A375 (cell line): ENCODE data around the gene OR8U1. TPM values are rescaled to one million over a fixed set of nuclear protein-coding genes. Genes with fewer than 3 reads are reported as not detected.

Experiments used
- total RNA-seq: library from RNA; depleted of rRNA; stranded (reverse); fragments of >200 nt; shearing (Covaris generic); gene quantifications from 2 replicates; pipeline ENCODE4 v1.2.3, GENCODE V29; 2014; rRNA removed

The OR8U1 gene
- total RNA-seq = not detected in 2 replicates

DNA sequence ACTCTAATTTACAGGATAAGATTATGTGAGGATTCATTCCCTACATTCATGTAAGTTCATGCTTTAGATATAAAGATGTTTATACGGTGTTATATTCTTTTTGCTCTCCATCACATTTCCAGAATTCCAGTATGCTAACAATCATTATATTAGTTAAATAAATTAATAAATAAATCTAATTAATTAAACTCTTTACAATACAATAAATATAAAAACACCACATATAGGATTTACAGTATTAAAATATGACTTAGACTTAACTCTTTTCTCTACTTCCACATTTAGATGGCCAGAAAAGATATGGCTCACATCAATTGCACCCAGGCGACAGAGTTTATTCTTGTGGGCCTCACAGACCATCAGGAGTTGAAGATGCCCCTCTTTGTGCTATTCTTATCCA is at the start of gene OR8U1:
Gene OR8U1 (plus strand): TSS at position 301 of the 400 bp plus-strand sequence. CDS start 0 bp downstream, at position 301.

DNA sequence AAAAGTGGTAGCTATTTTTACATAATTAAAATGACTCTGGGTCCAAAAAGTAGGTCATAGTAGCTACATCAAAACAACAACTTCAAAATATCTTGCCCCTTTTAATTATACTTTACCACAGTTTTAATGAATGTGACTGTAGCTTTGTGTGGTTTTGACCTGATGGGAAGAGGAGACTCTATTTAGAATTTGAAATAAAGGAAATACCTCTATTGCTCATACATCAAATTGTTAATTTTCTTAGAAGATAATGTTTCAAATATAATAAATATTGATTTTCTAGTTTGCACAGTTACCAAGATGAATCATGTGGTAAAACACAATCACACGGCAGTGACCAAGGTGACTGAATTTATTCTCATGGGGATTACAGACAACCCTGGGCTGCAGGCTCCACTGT is 29.7 kb upstream of the OR8U1 start, which contains the start of gene OR8K1:
Gene OR8K1 (plus strand): TSS at position 301 of the 400 bp plus-strand sequence. CDS start 0 bp downstream, at position 301.

GRCh38 chr11:56353991-56354390 is 21.4 kb upstream of the OR8U1 start, which contains the start of gene OR8J1:
Gene OR8J1 (plus strand): TSS chr11:56354291. CDS start chr11:56360247, 5,956 bp downstream.

DNA sequence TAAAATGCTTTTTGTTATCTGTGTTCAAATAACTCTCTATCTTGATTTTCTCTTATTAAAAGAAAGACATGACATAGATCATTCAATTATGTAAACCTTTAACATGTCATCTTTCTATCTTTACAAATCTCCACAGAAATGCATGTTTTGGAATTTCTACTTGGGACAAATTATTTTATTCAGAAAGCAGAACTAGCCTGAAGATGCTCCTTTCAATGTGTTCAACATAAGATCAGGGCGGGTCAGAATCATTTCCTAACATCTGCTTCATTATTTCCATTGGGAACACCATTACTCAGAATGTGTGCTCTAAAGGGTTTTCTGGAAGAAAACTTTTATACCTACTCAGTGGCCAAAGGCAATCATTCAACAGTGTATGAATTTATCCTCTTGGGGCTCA is 37.0 kb downstream of the OR8U1 start, which contains the start of gene OR5AL1:
Gene OR5AL1 (plus strand): TSS at position 301 of the 400 bp plus-strand sequence.

Other genes starting within 250 kb of the OR8U1 start
- gene OR8J3, start 235.4 kb upstream of the OR8U1 start, total RNA-seq = not detected in 2 replicates
- gene OR8K5, start 215.3 kb upstream of the OR8U1 start, total RNA-seq = not detected in 2 replicates
- gene OR5J2, start 199.0 kb upstream of the OR8U1 start, total RNA-seq = not detected in 2 replicates
- not detected in 2 replicates for gene OR5T2, start 141.4 kb upstream of the OR8U1 start, total RNA-seq
- not detected in 2 replicates for gene OR5T3, start 123.4 kb upstream of the OR8U1 start, total RNA-seq
- gene OR5T1, start 101.5 kb upstream of the OR8U1 start, total RNA-seq = not detected in 2 replicates
- not detected in 2 replicates for gene OR8H1, start 83.4 kb upstream of the OR8U1 start, total RNA-seq
- gene OR8K3, start 60.5 kb upstream of the OR8U1 start, total RNA-seq = not detected in 2 replicates
- not detected in 2 replicates for gene OR8K1, start 29.6 kb upstream of the OR8U1 start, total RNA-seq
- not detected in 2 replicates for gene OR8J1, start 21.3 kb upstream of the OR8U1 start, total RNA-seq
- gene OR5AL1, start 37.1 kb downstream of the OR8U1 start, total RNA-seq = not detected in 2 replicates
- gene OR5M3, start 97.7 kb downstream of the OR8U1 start, total RNA-seq = not detected in 2 replicates
- gene OR5M8, start 115.7 kb downstream of the OR8U1 start, total RNA-seq = not detected in 2 replicates
- gene OR5M11, start 167.6 kb downstream of the OR8U1 start, total RNA-seq = not detected in 2 replicates
- gene OR5M10, start 202.1 kb downstream of the OR8U1 start, total RNA-seq = not detected in 2 replicates
- not detected in 2 replicates for gene OR5M1, start 239.2 kb downstream of the OR8U1 start, total RNA-seq